LNCAP (cell line): Measurements from ENCODE around the gene DAG1.

Experiments
- TF ChIP-seq, protein P1 (sequence below): fragments of 450-650 bp; IDR thresholded peaks from 2 replicates; pipeline ENCODE4 v1.5.1; 2017; ENCODE audit warnings: mild to moderate bottlenecking

The DAG1 gene

DNA sequence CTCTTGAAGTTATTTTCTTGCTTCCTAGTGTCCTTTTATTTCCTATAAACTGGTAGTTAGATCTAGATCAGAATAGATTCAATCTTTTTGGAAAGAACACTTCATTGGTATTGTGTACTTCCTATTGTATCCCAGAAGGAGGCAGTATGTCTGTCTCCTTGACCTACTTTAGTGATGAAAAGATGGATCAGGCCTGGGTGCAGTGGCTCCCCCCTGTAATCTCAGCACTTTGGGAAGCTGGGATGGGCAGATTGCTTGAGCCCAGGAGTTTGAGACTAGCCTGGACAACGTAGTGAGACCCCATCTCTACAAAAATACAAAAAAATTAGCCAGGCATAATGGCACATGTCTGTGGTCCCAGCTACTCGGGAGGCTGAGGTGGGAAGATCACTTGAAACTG, 96.2 kb downstream of the DAG1 start:
- TF ChIP-seq, protein P1, sequence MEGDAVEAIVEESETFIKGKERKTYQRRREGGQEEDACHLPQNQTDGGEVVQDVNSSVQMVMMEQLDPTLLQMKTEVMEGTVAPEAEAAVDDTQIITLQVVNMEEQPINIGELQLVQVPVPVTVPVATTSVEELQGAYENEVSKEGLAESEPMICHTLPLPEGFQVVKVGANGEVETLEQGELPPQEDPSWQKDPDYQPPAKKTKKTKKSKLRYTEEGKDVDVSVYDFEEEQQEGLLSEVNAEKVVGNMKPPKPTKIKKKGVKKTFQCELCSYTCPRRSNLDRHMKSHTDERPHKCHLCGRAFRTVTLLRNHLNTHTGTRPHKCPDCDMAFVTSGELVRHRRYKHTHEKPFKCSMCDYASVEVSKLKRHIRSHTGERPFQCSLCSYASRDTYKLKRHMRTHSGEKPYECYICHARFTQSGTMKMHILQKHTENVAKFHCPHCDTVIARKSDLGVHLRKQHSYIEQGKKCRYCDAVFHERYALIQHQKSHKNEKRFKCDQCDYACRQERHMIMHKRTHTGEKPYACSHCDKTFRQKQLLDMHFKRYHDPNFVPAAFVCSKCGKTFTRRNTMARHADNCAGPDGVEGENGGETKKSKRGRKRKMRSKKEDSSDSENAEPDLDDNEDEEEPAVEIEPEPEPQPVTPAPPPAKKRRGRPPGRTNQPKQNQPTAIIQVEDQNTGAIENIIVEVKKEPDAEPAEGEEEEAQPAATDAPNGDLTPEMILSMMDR = peak; percentile 20; the same call in 1 of the 2 replicates

DNA sequence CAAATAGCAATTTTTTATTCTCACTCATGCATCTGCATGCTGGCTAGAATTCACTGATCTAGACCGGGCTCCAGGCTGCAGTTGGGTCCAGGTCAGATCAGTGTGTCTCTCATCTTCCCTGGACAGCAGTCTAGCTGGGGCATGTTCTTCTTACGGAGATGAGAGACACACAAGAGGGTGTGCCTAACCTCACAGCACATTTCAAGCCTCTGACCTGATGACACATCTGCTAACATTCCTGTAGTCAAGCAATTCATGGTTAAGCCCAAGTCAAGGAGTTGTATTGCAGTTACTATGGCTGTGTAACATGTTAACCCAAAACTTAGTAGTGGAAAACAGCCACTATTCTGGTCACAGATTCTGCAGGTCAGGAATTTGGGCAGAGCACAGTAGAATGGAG, 97.3 kb downstream of the DAG1 start:
- TF ChIP-seq, protein P1 = no peak

DNA sequence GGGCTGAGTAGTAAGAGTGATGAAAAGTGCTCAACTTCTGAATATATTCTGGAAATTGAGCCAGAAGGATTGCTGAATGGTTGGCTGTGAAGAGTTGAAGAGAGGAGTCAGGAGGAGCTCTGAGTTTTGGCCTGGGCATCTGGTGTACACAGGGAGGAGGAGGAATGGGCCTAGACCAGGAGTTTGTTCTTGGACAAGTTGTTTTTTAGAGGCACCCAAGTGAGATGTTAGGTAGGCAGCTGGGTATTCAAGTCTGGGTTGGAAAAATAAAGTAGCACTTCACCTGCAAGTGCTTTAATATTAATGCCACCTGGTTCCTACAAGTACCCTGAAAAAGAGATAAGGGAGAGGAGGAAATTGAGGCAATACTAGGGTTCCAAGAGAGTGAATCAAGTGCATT, 98.9 kb downstream of the DAG1 start:
- TF ChIP-seq, protein P1 = no peak

GRCh38 chr3:49570028-49570654, 100.1 kb downstream of the DAG1 start:
- TF ChIP-seq, protein P1 = no peak

DNA sequence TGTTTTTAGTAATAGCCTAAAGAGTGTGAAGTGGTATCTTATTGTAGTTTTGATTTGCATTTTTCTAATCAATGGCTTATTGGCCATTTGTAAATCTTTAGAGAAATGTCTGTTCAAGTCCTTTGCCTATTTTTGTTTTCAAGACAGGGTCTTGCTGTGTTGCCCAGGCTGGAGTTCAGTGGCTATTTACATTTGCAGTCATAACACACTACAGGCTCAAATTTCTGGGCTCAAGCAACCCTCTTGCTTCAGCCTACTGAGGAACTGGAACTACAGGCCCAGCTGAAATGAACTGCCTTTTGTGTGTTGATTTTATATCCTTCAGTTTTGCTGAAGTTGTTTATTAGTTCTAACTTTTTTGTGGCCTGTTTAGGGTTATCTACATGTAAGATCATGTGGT, 112.1 kb downstream of the DAG1 start:
- TF ChIP-seq, protein P1 = no peak
